HG03135 (cell line): ENCODE data around the gene EPO.
A peak's percentile ranks its signal among the peaks of the same experiment; 100 is the strongest.

Experiments used
- ATAC-seq: cut with Tn5 transposase; IDR thresholded peaks from one replicate; pipeline ENCODE4 v1.9.1; 2021; ENCODE audit warnings: mild to moderate bottlenecking, moderate library complexity; ENCODE audit not compliant: unreplicated experiment

Gene EPO

DNA sequence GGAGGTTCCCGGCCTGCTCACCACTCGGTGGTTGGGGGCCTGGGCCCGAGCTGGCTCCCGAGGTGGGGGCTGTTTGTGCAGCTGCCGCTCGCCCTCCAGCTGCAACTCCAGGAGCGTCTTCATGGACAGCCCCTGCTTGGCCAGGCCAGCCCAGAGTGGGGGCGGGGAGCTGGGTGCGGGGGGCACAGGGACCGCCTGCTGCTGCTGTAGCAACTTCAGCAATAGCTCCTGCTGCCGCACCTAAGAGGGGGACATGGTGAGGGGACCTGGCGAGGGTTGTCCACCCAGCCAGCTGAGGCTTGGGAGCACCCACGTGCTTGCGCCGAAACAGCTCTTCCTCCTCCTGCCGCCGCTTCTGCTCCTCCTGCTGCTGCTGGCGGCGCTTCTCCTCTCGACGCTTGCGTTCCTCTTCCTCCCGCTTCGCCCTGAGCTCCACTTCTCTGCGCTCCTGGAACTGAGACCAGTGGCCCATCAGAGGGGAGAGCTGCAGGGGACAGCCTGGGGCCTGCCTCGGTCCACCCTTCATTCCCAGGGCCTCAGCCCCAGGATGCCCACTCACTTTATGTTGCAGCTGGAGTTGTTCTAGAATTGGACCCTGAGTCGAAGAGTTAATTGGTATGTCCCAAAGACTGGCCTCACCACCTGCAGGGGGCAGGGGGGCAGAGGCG is 37.1 kb upstream of the EPO start:
- ATAC-seq: no peak

DNA sequence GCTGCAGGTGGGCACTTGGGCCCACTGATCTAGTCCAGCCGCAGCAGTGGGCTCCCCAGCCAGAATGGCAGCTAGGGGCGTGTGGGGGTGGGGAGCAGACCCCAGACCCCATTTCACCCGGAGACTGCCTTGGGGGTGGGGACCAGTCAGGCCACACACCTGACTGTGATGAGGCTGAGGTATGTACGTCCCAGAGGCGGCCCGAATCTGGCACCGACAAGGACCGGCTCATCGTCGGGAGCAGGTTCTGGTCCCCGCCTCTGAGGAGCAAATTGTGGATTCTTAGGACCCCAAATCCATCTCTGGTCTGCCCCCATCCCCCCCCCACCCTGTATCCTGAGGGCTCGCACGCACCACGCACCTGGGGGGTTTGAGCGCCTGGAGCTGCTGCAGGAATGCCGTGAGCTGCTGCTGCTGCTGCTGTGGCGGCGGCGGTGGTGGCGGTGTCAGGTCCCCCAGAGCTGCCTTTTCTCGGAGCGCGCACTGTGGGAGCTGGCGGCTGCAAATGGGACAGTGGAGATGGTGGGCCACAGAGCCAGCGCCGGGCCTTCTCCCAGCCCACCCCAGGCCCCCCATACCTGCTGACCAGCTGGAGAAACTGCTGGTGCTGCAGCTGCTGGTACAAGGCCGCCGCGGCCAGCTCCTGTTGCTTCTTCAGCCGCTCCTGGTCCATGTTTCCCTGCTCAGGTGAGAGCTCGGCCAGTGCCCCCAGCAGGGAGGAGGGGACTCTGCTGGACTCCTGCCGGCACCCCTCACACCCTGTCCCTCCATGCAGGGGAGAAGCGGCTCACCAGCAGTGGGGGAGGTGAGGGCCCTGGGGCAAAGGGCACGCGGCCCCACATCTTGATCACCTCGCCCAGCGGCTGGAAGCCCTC is 36.4 kb upstream of the EPO start:
- no peak for ATAC-seq

DNA sequence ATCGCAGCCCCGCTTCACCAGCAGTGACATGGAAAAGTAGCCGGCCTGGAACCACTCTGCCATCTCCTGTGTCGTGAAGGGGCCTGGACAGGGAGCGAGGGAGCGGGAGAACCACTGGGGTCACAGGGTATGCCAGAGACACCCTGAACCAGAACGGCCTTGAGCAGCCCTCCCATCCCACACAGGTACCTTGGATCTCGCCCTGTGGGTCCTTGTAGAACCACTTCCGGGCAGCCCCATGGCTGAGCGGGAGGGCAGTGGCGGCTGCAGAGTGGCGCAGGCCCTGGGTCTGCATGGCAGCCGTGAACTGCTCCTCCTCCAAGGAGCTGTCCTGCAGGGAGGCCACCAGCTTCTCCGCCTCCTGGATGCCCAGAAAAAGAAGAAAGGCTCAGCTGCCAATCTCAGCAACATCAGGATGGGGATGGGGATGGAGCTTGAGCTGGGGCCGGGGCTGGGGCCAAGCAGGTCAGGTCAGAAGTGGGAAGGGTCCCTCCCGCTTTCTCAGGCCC is 35.7 kb upstream of the EPO start:
- ATAC-seq: no peak

DNA sequence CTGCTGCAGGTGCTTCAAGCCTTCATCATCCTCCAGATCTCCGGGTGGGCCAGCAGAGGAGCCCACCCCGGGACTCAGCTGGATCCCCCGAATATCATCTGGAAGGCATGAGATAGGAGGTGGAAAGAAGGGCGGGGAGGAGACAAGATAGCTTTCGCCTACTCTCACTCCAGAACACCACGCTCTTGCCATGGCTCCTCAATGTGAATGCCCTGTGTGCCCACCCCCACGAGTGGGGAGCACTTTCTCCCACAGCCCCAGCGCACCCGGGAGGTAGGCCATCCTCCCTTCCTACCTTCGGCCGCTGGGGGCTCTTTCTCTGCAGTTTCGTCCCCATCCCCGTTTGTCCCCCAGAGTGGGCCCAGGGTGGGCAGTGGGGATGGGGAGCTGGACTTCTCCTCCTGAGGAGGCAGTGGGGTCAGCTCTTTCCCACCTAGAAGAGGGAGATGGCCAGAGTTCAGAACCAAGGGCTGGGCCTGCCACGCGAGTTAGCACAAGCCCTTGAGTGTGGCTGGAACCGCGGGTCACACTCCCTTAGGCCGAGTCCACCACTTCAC is 35.1 kb upstream of the EPO start:
- ATAC-seq: no peak

DNA sequence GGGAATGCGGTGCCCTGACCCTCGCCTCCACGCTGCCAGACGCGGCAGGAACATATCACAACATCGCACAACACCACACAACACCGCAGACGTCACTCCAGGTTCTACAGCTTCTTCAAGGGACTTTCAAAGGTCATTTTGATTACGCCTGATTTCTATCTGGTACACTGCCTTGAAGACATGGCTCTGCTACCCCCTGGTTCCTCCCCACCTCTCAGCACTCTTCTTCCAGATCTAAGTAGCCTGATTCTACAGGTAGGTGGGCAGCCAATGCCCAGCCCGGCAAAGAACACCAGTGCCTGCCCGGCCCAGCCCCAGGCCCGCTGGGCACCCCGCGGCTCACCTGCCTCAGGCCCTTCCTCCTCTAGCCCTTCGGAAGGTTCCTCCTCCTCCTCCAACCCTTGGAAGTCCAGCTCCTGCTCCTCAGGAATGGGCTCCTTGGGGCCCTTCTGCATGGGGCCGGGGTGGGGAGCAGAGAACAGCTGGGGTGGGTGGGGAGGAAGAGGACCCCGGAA is 34.6 kb upstream of the EPO start:
- ATAC-seq: no peak

DNA sequence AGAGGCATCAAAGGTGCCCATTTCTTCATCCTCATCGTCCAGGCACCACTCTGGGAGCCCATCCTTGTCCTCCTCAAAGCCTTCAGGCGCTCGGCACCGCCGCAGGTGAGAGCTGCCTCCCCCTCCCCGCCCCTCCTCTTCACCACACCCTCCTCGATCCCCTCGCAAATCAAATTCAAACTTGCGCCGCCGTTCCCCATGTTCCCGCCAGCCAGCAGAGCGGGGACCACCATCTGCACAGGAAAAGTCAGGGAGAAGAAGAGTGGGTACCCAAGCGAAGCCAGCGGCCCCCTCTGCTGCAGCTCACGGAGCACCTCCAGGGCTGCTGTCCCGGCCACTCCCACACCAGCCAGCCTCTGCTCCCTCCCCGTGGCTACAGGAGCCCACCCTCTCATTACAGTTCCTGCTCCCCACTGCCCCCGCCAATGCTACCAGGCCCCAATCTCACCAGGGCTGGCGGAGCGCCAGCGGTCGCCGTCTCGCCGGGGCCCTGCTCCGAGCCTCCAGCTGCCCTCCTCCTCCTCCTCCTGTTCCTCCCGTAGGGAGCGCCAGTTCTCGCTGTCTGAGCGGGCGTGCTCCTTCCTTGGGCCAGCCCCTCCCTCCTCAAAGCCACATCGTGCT is 34.0 kb upstream of the EPO start:
- ATAC-seq: no peak

DNA sequence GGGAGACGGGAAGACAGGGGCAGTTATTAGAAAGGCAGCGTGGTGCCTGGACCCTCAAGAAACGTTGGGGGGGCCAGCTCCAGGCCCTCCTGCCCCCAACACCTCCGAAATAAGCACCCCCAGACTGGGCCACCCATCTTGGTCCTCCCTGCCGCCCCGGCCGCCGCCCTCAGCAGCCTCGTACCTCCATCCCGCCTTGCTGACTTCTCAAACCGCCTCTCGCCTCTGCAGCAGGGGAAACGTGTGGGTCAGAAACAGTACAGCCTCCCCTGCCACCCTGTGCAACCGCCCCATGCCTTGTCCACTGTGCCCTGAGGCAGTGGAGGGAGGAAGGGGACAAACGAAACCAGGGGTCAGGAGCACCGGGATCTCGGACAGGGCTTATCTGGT is 33.5 kb upstream of the EPO start:
- no peak for ATAC-seq

DNA sequence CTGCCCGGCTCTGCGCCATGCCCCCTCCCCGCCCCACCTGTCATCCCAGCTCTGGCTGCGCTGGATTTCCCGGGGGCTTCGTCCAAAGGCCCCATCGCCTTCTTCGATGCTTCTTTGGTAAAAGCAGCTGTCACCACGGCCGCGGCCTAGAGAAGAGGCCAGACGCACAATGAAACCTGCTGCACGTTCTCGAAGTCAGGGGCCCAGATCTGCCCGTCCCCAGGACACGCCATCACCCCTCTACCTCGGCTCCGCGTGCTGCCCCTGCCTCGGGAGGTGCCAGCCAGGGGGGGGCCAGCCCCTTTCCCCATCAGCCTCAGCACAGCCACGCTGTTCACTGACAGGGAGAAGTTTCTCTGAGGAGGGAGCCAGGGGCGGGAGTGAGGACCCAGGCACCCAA is 33.0 kb upstream of the EPO start:
- no peak for ATAC-seq

DNA sequence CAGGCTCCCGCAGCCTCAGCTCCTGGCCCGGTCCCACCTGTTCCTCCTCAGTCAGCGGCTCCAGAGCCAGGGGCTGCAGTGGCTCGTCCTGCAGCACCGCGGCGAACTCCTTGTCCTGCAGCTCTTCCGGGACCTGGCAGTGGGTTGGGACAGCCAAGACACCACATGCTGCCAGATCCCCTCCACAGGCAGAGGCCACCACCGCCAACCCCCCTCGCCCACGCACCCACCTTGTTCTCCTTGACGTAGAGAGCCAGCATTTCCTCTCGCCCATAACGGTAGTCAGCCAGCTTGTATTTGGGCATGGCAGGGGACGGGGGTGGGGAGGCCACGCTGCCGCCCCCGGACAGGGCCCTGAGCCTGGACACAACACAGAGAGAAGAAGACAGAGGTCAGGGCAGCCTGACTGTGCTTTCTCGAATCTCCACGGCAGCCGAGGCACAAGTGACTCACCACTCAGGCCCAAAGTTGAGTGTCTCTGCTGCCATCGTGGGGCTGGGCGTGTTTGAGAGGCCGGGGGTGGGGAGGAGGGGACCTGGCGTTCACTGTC is 32.4 kb upstream of the EPO start:
- no peak for ATAC-seq

DNA sequence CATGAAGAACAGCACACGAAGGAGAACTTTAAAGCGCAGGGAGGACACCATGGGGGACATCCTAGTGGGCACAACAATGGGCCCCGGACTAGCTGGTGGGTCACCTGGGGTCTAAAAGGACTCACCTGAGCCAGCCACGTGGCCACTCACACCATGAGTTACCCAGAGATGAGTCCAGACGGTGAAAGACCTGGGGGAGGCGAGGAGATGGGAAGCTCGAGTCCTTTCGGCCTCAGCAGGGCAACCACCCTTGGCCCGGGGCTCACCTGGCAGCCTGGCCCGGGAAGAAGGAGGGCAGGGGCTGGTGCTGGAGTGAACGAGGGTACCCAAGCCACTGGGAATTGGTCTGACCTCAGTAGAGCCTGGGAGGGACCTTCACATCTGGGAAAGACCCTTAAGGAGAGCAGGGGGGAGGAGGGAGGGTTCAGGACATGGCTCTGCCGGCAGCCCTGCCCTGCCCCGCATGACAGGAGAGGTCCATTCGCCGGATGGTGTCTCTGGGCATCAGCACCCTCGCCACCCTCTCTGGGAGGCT is 31.9 kb upstream of the EPO start:
- no peak for ATAC-seq

DNA sequence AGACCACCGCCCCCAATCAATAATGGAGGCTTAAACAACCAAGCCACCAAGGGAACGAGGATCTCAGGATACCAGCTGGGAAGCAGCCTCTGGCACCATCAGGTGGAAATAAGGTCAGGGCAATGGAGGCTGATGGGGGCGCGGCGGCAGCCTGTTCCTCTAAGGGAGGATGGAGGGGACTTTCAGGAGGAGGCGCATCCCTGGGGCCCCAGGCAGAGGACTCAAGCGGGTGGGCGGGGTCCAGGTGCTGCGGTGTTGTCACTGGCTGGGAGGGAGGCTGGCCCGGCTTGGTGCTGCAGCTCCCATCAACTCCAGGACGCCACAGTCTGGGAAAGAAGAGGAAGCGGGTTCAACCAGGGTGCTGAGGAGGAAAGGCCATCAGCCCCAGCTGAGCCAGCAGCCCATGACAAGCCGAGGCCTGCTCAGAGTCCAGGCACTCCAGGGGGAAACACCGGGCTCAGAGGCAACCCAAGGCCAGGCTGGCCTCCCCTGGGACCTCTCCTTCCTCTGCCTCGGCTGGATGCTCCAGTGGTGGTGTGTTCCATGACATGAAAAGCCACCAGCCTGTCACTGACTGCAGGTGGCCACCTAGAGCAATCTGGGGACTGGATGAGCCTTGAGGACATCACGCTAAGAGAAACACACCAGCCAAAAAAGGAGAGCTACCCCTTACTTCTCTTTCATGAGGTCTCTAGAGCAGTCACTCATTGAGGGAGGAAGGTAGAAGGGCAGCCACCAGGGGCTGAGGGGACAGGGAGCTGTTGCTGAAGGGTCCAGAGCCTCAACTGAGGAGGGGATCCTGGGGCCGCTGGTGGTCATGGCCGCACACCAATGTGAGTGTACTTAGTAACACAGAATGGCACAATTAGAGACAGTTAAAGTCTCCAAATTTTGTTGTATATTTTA is 30.8 kb upstream of the EPO start:
- ATAC-seq: no peak

DNA sequence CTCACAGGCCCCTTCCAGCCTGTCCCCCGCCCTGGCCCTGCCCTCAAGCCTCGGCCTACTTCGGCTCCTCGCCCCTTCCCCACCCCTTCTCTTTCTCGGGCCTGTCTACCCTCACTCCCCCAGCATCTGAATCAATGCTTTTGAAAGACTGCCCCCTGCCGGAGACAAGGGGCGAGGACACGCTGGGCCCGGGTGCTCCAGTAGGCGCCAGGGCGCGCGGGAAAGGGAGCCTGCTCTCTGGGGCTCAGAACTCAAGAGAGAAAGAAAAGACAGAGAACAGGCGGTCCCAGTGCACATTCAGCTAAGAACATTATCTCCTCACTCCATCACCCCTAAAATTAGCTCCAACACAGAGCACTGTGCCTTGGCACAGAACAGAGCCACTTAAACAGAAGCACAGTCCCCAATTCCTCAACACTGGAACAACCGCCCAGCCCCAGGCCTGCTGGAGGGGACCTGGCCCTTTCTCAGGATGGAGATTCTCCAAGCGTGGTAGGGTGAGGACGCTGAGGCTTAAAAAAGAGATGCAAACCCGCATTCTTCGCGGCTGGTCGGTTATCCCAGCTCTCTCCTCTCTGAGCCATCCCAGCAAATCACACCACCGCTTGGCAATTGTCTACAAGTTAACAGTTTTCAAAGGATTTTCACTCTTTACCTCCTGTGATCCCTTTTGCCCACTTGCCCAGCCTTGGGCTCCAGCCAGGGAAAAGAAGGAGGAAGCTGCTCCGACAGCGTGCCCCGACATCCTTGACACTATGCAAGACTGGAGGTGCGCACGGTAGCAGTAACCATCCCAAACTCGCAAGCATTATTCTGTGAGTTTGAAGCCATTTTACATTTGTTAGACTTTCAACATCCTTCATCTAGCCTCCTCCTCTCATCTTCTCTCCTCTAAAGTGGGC is 28.3 kb upstream of the EPO start:
- peak; percentile 36 for ATAC-seq

DNA sequence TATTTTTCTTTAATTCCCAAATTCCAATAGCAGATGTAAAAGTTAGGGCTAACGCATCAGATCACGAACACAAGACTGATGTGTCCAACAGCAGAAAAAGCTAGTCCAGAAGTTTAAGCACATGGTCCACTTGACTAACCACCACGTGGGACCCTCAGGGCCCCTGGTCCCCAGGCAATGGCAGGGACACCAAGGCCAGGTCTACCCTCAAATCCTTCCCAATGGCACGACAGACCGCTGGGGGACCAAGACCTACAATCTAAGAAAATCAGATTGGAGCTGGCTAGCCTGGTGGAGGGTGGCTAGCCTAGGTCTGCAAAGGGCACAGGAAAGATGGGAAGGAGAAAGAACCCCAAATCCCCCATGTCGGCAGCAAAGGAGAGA is 27.7 kb upstream of the EPO start:
- ATAC-seq: no peak

DNA sequence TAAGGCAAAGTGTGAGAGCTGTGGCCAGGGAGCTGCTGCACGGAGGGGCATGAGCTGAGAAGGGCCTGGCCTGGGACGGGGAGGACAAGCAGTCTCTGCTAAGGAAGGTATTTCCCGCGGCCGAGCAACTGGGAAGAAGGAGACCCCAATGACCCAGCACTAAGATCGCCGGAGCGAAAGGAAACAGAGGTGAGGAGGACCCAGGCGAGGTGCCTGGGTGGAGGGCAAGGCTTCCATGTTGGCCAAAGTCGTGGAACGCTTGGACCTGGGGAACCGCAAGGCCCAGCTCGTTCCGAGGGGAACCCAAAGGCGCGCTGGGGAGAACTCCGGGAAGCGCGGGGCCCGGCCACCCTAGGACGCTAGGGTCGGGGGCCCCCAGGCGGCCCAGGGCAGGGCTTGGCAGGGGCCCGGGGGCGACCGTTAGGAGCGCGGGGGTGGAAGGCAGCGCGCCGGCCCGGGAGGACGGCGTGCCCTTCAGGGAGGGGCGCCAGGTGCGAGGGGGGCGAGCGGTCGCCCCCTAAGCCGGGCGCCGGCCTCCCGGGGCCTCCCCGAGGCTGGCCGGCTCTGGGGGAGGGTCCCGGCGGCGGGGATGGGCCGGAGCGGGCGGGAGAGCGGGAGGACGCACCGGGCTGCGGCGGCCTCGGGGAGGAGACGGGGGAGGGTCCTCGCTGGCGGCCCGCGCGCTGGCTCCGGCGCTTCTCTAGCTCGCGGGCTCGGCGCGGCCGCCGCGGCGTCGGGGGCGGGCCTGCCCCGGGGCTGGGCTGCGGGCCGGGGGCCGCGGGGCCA is 26.8 kb upstream of the EPO start:
- ATAC-seq: peak; percentile 14

DNA sequence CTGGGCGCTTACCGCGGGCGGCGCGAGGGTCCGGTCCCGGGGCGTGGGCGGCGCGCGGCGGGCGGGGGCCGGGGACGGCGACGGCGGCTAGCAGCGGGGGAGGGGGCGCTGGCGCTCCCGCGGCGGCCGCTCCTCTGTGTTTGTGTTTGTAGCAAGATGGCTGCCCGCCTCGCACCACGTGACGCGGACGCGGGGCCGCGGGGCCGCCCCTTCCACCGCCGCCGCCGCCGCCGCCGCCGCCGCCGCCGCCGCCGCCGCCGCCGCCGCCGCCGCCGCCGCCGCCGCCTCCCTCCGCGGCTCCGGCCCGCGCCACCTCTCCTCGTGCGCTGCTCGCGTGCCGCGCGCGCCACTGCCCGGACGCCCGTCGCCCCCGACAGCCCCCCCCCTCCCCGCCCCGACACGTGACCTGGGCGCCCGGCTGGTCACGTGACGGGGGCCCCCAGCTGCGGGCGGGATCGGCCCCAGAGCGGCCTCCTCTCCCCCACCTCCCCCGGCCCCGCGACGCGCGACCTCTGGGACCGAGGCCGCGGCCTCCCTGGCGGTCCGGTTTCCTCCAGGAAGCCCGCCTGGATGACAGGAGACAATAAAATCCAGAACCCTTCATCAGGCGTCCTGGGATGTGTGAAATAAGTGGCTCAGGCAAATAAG is 26.0 kb upstream of the EPO start, which contains the start of gene GIGYF1:
TSS of gene GIGYF1 (minus strand) at position 153 of the 648 bp plus-strand sequence. CDS start 6,012 bp downstream, outside the sequence.
- ATAC-seq: peak; percentile 47

DNA sequence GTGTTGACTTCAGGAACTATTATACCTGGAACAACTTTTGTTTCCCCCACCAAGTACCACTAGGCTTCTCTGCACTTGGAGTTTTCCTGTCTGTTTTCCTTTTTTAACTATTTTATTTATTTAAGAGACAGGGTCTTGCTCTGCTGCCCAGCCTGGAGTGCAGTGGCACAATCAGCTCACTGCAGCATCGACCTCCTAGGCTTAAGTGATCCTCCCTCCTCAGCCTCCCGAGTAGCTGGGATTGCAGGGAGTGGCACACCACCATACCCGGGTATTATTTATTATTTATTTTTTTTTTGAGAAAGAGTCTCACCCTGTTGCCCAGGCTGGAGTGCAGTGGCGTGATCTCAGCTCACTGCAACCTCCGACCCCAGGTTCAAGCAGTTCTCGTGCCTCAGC is 24.1 kb upstream of the EPO start:
- no peak for ATAC-seq

DNA sequence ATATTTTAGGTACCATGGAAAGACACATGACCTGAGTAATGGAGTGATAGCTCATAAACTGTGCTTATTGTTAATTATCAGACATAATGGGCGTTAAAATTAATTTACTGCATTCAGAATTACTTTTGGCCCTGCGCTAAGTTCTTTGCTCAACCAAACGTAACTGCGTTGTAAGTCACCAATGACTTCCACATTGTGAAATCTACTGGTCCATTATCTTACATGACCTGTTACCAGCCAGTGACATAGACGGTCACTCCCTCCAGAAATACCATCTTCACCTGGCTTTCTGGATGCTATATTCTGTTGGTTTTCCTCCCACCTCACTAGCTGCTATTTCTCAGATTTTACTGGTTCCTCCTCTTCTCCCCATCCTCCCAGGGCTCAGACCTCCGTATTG is 21.2 kb upstream of the EPO start:
- no peak for ATAC-seq
